NT2/D1 (cell line): ENCODE results near the gene PPM1F.

ENCODE experiments used
- DNase-seq: peaks from one replicate; pipeline ENCODE4 v3.0.0-alpha.2; 2011; ENCODE audit warnings: low read depth, low spot score
- H3K27me3 ChIP-seq: 2 replicates; pipeline ENCODE4 v1.6.0; 2011; ENCODE audit warnings: mild to moderate bottlenecking; ENCODE audit not compliant: insufficient read length, insufficient read depth
- H3K36me3 ChIP-seq: 2 replicates; pipeline ENCODE4 v1.6.1; 2011; ENCODE audit warnings: mild to moderate bottlenecking, low read length, mixed read lengths; ENCODE audit not compliant: insufficient read depth, insufficient read length
- H3K4me1 ChIP-seq: 2 replicates; pipeline ENCODE4 v1.5.1; 2011; ENCODE audit not compliant: insufficient read depth, insufficient read length
- H3K4me3 ChIP-seq: 2 replicates; pipeline ENCODE4 v1.5.1; 2011; ENCODE audit warnings: low read depth; ENCODE audit not compliant: insufficient read length
- H3K9ac ChIP-seq: 2 replicates; pipeline ENCODE4 v1.6.0; 2011; ENCODE audit warnings: low read depth; ENCODE audit not compliant: insufficient read length
- H3K9me3 ChIP-seq: 2 replicates; pipeline ENCODE4 v1.5.1; 2011; ENCODE audit warnings: mild to moderate bottlenecking, low read length; ENCODE audit not compliant: insufficient read depth
- SUZ12 ChIP-seq: IDR thresholded peaks from 2 replicates; pipeline ENCODE4 v1.6.1; 2011; ENCODE audit not compliant: insufficient read length, insufficient read depth; ENCODE audit errors: extremely low read depth
- YY1 ChIP-seq: IDR thresholded peaks from 2 replicates; pipeline ENCODE4 v1.6.1; 2011; ENCODE audit not compliant: insufficient read length, insufficient read depth
- ZNF274 ChIP-seq: IDR thresholded peaks from 2 replicates; pipeline ENCODE4 v1.6.1; 2011; ENCODE audit warnings: mild to moderate bottlenecking, low read depth, low read length

Gene PPM1F

DNA sequence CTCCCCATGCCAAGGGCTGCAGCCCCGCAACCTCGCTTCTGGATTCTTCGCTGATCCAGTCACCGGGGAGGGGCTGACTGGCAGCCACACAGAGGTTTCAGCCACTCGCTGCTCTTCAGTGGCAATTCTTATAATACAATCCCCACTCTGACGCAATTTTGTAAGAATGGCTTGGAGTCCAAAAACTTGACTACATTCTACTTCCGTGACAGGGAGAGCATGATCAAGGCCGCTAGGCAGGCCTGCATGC lies 14.9 kb downstream of the PPM1F start:
- Histone ChIP-seq H3K4me1 (peaks cover 11% of the 10 kb centered on the region), H3K9ac (peak overlapping the region; percentile 42), H3K4me3 (no peak overlapping the region)

DNA sequence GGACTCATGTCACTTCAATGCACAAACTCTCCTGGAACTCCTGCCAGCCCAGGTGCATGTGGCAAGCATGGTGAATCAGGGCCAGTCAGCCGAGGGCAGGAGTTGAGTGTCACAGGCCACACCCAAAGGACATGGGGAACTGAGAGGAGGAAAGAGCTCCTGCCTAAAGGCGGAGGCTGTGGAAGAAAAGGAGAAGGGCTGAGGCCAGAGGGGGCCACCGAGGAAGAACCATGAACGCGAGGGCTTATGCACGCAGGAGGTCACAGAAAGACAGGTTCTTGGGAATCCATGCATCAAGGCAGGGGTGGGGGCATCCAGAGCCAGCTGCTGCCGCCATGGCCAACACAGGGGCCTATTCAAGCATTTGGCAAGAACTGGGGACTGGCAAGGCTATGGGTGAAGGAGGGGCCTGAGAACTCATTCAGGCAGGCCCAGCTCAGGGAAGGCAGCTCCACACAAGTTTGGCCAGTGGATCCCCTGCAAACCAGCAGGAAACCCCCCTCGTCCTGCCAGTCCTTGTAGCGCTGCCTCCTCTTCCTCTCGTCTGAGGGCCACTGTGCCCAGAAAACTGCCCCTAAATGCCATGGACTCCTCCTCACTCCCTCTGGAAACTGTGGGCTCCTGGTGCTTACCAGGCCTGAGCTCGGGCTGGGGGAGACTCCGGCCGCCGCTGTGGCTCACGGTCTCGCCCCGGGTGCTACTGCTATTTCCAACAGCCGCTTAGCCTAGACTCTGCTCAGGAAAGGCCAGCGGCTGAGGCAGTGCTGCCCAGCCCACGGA lies 15.4 kb downstream of the PPM1F start:
- Histone ChIP-seq H3K4me1 (peaks cover 11% of the 10 kb centered on the region), H3K9me3 (no peaks in the 10 kb centered on the region; the same call in 1 of the 2 replicates), H3K9ac (peak overlapping the region; percentile 42), H3K27me3 (no peaks in the 10 kb centered on the region), H3K36me3 (peaks cover 45% of the 10 kb centered on the region), H3K4me3 (no peak overlapping the region)
- DNase-seq = no peak
- TF ChIP-seq YY1 (no peak), SUZ12 (no peak), ZNF274 (no peak)

More for the DNA sequence above, 14.9 kb downstream of the PPM1F start:
- no peak for DNase-seq
- Histone ChIP-seq H3K36me3 (peaks cover 40% of the 10 kb centered on the region), H3K27me3 (no peaks in the 10 kb centered on the region), H3K9me3 (no peaks in the 10 kb centered on the region; the same call in 1 of the 2 replicates)
- TF ChIP-seq ZNF274 (no peak), YY1 (no peak), SUZ12 (no peak)

DNA sequence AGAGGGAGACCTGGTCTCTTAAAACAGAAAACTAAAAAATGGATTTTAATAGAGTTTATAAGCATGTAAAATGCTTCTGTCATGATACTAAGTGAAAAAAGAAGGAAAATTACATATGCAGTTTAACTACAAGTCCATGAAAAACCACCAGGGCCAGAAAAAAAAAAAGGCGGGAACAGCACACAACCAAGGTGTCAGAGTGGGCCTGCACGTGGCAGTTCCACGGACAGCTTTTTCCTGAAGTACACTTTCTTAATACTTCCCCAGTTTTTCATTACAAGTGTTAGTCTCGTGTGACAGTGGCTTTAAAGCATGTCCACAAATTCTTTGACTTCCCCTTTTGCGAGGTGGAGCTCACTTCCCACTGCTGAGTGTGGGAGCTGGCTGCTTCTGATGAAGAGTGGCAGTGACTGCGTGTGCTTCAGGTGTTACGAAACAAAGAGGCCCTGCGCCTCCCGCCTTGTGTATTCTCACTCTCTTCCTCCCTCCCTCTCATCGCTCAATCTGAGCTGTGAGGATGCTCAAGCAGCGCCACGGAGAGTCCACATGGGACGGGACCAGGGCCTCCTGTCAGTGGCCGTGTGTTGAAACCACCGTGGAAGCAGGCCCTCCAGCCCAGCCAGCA lies 16.4 kb downstream of the PPM1F start:
- Histone ChIP-seq H3K9ac (no peak overlapping the region), H3K4me3 (no peak overlapping the region), H3K36me3 (peaks cover 47% of the 10 kb centered on the region), H3K27me3 (no peaks in the 10 kb centered on the region), H3K4me1 (peaks cover 11% of the 10 kb centered on the region), H3K9me3 (no peaks in the 10 kb centered on the region; the same call in 1 of the 2 replicates)
- TF ChIP-seq ZNF274 (no peak), SUZ12 (no peak), YY1 (no peak)
- DNase-seq = no peak

DNA sequence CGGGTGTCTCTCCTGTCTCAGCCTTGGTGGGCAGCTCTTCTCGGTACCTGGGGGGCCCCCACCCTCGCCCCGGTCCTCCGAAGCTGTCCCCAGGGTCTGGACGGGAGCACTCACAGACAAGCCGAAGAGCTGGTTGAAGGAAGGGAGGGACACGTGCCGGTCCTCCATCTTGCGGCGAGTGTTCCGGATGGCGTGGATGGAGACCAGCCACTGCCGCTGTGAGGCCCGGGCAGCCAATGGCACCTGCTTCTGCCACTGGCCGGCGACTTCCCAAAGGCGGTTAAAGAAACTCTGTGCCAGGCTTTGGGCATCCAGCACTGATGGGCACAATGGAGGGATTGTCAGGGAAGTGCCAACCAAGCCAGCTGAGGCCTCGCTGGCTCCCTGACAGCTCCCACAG lies 18.7 kb downstream of the PPM1F start:
- TF ChIP-seq SUZ12 (no peak), ZNF274 (no peak), YY1 (no peak)
- Histone ChIP-seq H3K4me1 (peaks cover 11% of the 10 kb centered on the region), H3K4me3 (no peak overlapping the region), H3K27me3 (no peaks in the 10 kb centered on the region), H3K9ac (no peak overlapping the region), H3K36me3 (peaks cover 57% of the 10 kb centered on the region), H3K9me3 (no peaks in the 10 kb centered on the region; the same call in 1 of the 2 replicates)
- no peak for DNase-seq

DNA sequence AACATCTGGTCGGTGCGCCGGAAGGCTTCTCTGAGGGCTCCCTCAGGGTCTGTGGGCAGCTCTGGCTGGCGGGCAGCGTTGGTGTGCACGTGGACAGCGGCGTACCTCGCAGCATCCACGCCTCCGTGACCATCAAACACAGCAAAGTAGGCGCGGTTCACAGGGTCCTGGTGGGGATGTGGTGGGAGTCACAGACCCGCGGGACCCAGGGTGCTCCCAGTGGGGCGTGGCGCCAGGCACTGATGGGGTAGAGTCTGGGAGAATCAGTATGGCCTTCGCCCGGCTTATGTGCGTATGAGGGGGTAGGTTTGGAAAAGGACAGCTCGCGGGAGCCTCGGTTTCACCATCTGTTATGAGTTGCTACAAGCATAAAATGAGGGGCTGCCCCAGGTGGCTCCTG lies 19.2 kb downstream of the PPM1F start:
- no peak overlapping the region for H3K9ac ChIP-seq
- H3K27me3 ChIP-seq = no peaks in the 10 kb centered on the region
- no peak for DNase-seq
- H3K4me3 ChIP-seq = no peak overlapping the region
- TF ChIP-seq YY1 (no peak), ZNF274 (no peak), SUZ12 (no peak)
- peaks cover 11% of the 10 kb centered on the region for H3K4me1 ChIP-seq
- H3K9me3 ChIP-seq = no peaks in the 10 kb centered on the region
- H3K36me3 ChIP-seq = peaks cover 54% of the 10 kb centered on the region

DNA sequence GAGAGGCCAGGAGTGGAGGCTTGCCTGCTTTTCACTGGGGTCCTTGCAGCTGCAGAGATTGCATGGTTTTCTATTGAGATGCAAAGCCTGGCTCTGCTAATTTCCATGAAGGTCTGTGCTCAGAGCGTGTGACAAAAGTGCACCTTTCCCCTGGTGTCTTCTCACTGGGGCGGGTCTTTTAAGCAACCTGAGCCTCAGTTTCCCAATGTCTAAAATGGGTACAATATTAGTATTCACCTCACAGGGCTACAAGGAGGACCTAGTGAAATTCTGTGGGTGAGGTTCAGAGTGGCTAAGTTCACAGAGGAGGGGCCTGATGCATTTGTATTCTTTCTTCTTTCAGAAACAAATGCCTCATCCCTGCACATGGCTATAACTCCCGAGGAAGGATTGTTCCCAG lies 20.3 kb downstream of the PPM1F start:
- no peak overlapping the region for H3K4me3 ChIP-seq
- H3K9me3 ChIP-seq = no peaks in the 10 kb centered on the region
- H3K36me3 ChIP-seq = peaks cover 54% of the 10 kb centered on the region
- H3K9ac ChIP-seq = no peak overlapping the region
- no peak for DNase-seq
- peaks cover 12% of the 10 kb centered on the region for H3K4me1 ChIP-seq
- TF ChIP-seq ZNF274 (no peak), YY1 (no peak), SUZ12 (no peak)
- H3K27me3 ChIP-seq = no peaks in the 10 kb centered on the region

DNA sequence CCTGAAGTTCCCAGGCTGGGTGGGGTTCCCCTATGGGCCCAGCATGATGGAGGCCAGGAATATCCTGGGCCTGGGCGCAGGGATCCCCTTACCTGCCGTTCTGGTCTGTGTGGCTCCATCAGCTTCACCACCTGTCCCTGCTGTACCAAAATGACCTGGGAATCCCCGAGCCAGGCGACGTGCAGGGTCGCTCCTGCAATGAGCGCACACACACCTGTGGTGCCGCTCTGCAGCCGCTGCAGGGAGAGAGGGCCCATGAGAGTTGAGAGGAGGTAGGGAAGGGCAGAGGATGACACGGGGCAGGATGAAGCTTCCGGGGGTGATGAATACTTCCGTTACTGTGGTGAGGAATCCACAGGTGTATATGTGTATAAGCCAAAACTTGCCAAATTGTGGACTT lies 21.6 kb downstream of the PPM1F start:
- Histone ChIP-seq H3K4me3 (no peak overlapping the region), H3K9me3 (no peaks in the 10 kb centered on the region), H3K9ac (no peak overlapping the region), H3K4me1 (peaks cover 21% of the 10 kb centered on the region), H3K27me3 (no peaks in the 10 kb centered on the region), H3K36me3 (peaks cover 44% of the 10 kb centered on the region)
- no peak for DNase-seq
- TF ChIP-seq SUZ12 (no peak), YY1 (no peak), ZNF274 (no peak)
